Measurements from ENCODE around the gene TAS2R1.

TAS2R1 gene

DNA sequence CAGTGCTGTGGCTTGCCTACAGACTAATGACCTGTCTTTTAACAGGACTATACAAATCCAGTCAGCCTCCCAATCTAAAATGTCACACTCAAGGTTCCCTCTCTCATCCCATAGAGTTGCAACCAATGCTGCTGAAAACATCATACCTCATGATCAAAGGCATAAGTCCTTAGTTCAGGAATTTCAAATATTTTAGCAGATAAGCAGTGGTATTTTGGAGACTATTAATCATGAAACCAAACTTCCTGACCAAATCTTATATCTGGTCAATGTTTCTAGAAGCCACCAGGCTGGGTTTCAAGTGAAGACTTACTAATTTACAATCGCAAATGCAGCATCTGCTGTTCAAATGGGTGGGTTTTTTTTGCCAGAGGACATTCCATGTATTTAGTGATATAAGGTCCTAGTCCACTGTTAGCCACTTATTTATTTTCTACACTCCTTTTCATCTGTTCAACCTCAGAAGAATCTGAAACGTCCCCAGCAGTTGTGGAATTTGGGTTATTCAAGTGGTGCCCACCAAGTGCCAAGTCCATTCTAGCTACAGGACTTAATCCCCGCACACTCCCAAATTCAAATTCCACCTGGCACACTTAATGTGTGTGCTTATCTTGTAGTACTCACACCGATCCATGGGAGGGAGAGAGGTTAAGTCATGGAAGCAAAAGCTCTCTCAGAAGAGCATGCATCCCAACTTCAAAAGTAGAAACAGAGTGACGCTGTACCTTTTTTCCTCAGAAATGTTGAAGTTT is 5.8 kb downstream of the TAS2R1 start:
- peak in 1 of 2 donors; percentile 33 for DNase-seq (ENCODE audit: low read depth in 2 of 2)
- no peak overlapping the region for H3K4me3 ChIP-seq (replicated peaks in 1 of 2; ENCODE audit: low read depth in 2 of 2, low read length in 2 of 2)
- TF ChIP-seq, protein P1, sequence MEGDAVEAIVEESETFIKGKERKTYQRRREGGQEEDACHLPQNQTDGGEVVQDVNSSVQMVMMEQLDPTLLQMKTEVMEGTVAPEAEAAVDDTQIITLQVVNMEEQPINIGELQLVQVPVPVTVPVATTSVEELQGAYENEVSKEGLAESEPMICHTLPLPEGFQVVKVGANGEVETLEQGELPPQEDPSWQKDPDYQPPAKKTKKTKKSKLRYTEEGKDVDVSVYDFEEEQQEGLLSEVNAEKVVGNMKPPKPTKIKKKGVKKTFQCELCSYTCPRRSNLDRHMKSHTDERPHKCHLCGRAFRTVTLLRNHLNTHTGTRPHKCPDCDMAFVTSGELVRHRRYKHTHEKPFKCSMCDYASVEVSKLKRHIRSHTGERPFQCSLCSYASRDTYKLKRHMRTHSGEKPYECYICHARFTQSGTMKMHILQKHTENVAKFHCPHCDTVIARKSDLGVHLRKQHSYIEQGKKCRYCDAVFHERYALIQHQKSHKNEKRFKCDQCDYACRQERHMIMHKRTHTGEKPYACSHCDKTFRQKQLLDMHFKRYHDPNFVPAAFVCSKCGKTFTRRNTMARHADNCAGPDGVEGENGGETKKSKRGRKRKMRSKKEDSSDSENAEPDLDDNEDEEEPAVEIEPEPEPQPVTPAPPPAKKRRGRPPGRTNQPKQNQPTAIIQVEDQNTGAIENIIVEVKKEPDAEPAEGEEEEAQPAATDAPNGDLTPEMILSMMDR (IDR thresholded peaks at IDR 0.05; ENCODE audit: low read depth, low read length), result no peak

DNA sequence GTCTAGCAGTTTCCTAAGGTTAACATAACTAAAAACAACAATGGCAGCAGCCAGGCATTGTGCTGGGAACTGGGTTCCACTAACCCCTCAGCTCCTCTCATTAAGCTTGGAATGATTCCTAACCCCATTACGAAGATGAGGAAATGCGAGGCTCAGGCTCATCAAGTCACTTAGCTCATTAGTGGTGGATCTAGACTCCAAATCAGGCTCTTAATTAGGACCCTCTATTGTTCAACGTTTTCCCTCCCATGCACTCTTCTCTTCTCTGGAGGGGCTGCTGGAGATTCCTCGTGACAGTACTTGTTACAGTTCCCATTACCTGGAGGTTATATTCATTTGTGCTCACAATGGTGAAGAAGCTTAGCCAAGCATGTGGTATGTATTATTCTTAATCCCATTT is 6.5 kb downstream of the TAS2R1 start:
- H3K4me3 ChIP-seq (replicated peaks in 1 of 2; ENCODE audit: low read depth in 2 of 2, low read length in 2 of 2), result no peak overlapping the region
- TF ChIP-seq, protein P1 (IDR thresholded peaks at IDR 0.05; ENCODE audit: low read depth, low read length), result no peak

DNA sequence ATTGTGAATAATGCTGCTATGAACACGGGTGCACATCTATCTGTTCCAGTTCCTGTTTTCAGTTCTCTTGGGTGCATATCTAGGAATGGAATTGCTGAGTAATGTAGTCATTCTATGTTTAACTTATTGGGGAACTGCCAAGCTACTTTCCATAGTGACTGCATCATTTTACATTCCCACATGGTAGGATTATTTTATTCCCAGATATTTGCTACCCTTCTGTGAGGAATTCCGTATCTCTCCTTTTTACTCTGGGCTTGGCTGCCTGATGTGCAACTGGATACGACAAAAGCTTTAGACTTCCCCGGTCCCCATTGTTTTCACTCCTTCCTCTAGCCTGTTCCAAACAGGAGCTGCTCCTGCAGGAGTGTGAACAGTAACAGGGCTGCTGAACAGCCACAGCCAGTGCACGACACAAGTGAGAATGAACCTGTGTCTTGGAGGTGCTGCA is 7.2 kb downstream of the TAS2R1 start:
- no peak overlapping the region for H3K4me3 ChIP-seq (replicated peaks in 1 of 2; ENCODE audit: low read depth in 2 of 2, low read length in 2 of 2)
- TF ChIP-seq, protein P1 (IDR thresholded peaks at IDR 0.05; ENCODE audit: low read depth, low read length), result no peak
- DNase-seq (ENCODE audit: low read depth in 2 of 2), result peak; percentile 76 to 90

More for the DNA sequence above, 6.5 kb downstream of the TAS2R1 start:
- DNase-seq (ENCODE audit: low read depth in 2 of 2), result no peak

DNA sequence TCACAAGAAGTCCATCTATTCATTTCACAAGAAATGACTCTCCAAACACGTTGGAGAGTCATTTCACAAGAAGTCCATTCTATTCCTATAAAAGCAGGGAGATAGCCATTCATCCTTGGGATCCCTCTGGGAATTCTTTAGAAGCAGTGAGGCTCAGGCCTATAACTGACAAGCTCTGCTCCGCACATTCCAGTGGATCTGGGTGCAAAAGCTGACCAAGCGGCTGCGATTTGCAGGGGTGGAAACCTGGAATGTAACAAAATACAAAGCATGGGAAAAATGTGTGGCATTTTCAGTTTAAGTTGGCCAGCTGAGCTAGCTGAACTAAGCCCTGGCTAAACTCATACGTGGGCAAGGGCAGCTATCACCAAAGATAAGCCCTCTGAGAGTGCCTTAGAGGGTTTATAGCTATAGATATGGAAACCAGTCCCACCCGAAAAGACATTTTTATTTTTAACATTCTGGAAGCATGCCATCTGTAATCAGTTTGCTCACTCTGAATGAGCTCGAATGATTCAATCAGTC is 8.7 kb downstream of the TAS2R1 start:
- TF ChIP-seq, protein P1 (IDR thresholded peaks at IDR 0.05; ENCODE audit: low read depth, low read length), result no peak
- DNase-seq (ENCODE audit: low read depth in 2 of 2), result peak; percentile 71 to 93
- H3K4me3 ChIP-seq (replicated peaks in 1 of 2; ENCODE audit: low read depth in 2 of 2, low read length in 2 of 2), result no peak overlapping the region

DNA sequence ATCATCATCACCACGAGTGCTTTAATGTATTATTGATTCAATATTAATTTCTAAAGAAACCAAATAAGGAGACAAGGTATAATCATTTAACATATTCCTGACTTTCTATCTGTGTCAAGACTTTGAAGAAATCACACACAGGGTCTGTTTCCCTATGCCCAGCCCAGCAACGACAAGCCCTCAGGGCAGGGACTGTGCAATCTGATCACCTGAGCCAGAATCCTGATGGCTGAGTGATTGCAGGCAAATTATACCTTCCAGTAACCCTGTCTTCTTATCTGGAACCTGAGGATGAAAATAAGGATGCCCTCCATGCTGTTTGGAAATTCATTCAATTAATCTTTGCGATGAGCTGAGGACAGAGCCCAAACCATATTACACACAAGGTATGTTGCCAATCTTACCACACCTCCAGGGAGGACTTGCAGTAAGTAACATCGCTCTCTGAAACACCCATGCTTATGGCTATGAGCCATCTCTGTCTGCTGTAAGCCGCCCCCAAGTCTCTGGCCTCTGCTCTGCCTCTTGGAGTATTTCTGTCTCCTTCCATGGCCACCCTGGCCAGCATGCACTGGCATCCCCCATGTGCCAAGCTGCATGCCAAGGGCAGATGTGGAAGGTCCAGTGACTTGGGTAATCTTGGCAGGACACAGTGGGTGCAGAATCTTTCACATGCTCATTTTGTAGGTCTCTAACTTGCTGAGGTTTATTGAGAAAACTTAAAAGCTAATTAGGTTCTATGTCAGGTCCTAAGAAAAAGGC is 10.6 kb downstream of the TAS2R1 start:
- H3K4me3 ChIP-seq (replicated peaks in 1 of 2; ENCODE audit: low read depth in 2 of 2, low read length in 2 of 2), result no peak overlapping the region
- peak in 1 of 2 donors; percentile 7 for DNase-seq (ENCODE audit: low read depth in 2 of 2)
- TF ChIP-seq, protein P1 (IDR thresholded peaks at IDR 0.05; ENCODE audit: low read depth, low read length), result no peak

DNA sequence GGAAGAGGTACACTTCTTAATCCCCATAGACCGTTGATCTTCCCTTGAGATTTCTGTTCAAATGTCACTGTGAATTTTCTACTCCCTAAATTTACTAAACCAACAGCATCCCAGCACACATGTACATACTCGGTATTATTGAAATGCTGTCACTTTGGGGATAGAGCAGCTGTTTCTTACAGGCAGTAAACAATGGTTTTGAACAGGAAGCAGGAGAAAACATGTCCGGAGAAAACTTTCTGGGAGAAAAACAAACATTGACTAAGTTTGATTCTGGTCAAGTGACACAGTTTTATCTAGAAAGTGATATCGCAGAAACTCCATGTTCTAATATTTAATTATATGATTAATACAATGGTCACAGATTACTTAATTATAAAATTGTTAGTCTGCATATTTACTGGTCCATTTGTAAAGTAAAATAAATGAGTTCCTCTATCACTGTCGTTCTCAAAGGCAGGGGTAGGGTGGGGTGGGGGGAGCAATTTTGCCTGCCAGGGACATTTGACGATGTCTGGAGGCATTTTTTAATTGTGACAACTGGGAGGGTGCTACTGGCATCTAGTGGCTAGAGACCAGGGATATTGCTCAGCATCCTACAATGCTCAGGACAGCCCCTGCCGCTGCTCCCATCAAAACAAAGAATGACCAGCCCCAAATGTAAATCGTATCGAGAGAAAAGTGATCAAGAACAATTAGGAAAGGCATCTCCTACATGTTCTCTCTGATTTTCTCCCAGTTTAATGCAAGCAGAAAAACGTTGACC is 12.2 kb downstream of the TAS2R1 start:
- no peak overlapping the region for H3K4me3 ChIP-seq (replicated peaks in 1 of 2; ENCODE audit: low read depth in 2 of 2, low read length in 2 of 2)
- peak in 1 of 2 donors; percentile 10 for DNase-seq (ENCODE audit: low read depth in 2 of 2)
- TF ChIP-seq, protein P1 (IDR thresholded peaks at IDR 0.05; ENCODE audit: low read depth, low read length), result no peak
